COLO668 (cell line): ENCODE results near the gene GRIK2.
"Not testable (repeated sequence)": the region's sequence is repeated elsewhere in the genome, so short reads cannot be mapped to it uniquely, and the experiment has no call there.

Experiments
- DNase-seq: peaks from one replicate; lab custom pipeline; 2025; ENCODE audit not compliant: unreplicated experiment; lab: John Stamatoyannopoulos, UW

Gene GRIK2

DNA sequence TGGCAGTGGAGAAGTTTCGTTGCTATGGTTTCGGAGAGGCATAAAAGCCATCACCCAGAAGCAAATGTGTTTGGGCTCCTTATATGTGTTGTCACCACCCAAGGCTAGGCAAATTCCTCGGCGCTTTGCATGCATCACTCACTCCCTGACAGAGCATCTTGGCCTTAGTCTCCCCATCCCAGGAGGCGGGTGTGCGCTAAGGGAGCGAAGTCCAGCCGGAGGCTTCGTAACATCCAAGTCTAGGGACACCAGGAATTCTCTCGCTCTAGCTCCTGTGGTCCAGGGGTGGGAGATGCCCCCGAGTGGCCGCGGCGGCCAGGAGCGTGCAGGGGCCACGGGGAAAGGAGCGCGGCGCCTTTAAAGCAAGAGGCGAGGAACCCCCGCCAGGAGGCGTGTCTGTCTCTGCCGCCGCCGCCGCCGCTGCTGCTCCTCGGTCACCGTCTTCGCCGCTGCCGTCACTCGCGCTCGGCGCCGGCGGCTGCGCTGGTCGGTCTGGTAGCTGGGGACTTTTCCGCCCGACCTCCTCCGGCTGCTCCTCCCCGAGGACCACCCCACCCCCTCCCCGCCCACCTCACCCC, at the start of gene GRIK2:
GRIK2 (plus strand) TSS at position 458 of the 578 bp plus-strand sequence.
- DNase-seq: peak; percentile 53

- no peak for DNase-seq
These were observed 48.6 kb upstream of the GRIK2 start for GRCh38 chr6:101344885-101345284.

DNA sequence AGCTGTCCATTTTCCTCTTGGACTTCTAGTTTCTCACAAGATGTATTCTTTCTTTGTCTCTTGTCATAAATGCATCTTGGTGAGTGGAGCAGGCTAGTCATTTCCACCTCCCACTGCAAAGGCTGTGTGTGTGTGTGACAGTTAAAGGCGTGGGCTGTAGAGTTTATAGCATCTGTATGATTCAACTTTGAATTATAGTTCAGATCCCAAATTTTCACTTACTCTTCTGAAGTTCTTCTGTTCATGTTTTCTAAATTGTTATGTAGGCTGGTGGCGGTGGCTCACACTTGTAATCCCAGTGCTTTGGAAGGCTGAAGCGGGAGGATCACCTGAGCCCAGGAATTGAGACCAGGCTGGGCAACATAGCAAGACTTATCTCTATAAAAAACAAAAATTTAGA, 44.7 kb upstream of the GRIK2 start:
- no peak for DNase-seq

DNA sequence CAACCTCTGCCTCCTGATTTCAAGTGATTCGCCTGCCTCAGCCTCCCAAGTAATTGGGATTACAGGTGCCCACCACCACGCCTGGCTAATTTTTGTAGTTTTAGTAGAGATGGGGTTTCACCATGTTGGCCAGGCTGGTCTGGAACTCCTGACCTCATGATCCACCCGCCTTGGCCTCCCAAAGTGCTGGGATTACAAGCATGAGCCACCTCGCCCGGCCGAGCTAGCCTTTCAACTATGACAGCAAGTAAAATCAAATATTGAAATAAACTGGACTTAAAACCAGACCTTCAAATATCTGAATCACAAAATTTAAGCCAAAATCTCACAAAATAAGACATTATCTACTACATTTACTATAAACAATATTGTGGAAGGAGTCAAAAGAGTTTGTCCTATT, 42.9 kb upstream of the GRIK2 start:
- DNase-seq: not testable (repeated sequence)

DNA sequence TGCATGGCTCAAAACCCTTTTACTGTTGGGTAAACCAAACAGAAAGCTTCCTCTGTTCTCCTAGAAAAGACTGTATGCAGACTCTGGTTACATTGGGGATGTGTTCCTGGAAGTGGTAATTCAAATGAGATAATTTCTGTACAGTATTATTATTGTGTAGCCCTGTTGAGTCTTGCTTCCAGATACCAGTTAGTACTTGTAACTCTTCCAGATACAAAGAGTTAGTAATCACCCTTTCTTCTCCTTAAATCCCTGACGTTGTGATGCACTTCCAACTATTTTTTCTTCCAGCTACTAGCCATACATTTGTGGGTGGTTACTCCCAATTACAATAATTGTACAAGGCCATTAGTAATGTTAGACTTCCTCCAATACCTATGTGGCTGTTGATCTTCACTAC, 42.3 kb upstream of the GRIK2 start:
- DNase-seq: no peak

DNA sequence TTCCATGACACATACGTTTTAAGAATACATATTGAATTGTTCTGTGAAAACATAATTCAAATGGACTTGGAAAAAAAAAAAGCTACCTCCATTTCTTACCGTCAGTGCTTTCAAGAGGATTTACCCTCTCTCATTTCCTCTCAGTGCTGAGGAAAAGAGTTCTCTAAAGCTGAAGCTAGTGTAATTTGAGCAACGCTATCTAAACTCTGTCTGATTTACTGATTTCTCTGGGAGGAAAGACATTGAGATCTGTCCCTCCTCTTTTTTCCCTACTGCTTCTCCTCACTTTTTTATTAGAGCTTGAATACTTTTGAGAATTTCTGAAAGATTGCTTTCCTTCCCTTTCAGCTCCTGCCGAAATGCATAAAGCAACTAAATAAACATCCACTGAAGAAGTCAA, 41.2 kb upstream of the GRIK2 start:
- no peak for DNase-seq

DNA sequence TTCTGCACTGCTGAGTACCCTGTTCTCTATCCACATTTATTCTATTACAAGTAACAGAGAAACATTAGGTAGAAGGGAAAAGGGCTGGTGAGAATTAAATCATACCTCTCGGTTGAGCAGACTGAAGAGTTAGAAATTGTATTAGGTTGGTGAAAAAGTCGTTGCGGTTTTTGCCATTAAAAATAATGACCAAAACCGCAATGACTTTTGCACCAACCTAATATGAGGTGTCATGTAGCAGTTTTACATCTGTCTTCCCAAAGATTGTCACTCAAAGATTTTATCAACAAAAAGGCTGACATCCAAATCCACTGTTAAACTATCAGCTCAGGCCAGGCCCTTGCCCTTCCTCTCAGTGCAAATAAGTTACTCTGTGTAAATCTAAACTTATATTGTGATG, 28.3 kb upstream of the GRIK2 start:
- DNase-seq: no peak

DNA sequence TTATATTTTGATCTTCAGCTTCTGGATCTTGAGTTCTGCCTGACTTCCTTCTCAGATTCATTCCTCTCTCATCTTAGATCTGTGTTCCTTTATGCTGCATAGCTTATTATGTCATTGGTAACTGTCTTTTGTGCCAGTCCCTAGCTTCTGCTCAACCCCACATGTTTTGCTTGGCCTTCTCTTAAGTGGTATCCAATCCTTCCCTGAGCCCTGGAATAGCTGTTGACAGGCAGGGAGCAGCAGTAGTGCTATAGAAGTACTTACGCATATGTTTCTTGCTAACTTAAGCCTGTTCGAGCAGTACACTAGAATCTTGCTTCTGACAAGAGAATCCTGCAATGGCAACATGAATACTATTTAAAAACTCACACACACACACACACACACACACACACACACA, 13.6 kb upstream of the GRIK2 start:
- no peak for DNase-seq

GRCh38 chr6:101380897-101381630, 12.4 kb upstream of the GRIK2 start:
- DNase-seq: no peak

GRCh38 chr6:101383747-101384146, 9.8 kb upstream of the GRIK2 start:
- DNase-seq: not testable (repeated sequence)

DNA sequence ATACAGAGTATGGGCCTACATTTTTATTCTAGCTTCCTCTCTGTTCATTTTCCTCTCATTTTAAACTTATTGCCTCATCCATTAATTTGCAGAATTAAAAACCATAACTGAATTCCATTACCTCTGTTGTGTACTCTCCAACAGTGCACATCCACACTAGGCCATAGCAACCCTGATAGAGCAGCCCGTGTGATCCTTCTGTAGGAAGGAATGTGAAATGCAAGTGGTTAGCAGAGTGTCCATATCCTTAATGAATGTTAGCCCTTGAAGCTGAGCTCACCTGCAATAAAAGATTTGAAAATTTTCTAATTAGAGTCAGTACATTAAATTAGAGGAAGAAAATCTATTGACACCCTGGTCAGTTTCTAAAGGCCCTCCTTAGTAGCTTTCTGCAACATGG, 6.5 kb upstream of the GRIK2 start:
- DNase-seq: no peak

GRCh38 chr6:101391772-101392585, 1.5 kb upstream of the GRIK2 start:
- DNase-seq: peak; percentile 69

GRCh38 chr6:101392586-101393230, 800 bp upstream of the GRIK2 start:
- peak; percentile 55 for DNase-seq

GRCh38 chr6:101393829-101394251, 332 bp downstream of the GRIK2 start:
- DNase-seq: peak; percentile 39

DNA sequence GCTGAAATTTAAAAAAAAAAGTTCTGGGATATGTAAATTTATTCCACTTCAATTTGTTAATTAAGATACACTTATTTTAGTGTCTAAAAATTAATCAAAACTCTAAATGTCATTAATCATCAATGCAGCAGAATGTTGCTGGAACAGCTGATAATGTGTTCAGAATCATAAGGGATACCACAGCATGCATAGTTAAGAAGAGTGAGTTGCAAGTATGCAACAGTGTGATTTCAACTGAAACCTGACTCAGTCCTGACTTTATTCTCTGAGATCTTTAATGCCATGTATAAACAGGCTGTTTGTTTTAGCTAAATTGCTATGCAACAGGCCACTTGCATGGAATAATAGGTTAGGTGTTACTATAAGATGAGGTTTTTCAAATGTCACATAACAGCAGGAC, 1.4 kb downstream of the GRIK2 start:
- DNase-seq: no peak

DNA sequence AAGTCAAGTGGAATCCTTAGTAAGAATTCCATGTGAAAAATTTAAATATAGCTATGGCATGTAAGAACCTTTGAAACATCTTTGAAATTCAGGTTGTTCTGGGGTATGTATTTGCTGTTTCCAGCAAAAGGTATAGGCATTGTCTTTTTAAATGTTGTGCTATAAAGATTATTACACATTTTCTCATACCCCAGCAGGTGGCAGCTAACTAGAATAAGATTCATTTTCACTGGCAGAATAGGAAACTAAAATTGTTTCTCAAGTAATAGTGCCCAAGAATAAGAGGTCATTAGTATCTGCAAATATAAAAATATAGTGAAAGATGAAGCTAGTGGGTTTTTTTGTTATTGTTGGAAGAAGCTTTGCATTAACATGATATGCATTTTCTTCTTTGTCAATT, 1.8 kb downstream of the GRIK2 start:
- DNase-seq: no peak

GRCh38 chr6:101396548-101397173, 3.2 kb downstream of the GRIK2 start:
- no peak for DNase-seq

DNA sequence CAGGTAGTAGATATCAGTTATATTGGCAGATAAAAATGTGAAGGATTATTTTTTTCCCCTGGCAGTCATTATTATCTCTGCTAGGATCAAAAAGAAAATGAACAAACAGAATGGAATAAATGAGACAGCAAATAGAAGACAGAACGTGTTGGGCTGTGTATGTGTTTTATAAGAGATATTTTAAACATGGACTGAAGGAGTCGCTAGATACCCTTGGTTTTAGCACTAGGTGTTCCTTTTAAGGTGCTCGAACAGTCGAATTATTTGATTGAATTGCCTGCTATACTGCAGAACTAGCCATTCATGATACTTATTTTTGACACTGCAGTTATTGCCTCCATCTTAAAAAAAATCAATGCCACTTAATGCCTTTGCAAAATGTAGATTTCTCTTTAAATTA, 3.7 kb downstream of the GRIK2 start:
- DNase-seq: peak; percentile 1

DNA sequence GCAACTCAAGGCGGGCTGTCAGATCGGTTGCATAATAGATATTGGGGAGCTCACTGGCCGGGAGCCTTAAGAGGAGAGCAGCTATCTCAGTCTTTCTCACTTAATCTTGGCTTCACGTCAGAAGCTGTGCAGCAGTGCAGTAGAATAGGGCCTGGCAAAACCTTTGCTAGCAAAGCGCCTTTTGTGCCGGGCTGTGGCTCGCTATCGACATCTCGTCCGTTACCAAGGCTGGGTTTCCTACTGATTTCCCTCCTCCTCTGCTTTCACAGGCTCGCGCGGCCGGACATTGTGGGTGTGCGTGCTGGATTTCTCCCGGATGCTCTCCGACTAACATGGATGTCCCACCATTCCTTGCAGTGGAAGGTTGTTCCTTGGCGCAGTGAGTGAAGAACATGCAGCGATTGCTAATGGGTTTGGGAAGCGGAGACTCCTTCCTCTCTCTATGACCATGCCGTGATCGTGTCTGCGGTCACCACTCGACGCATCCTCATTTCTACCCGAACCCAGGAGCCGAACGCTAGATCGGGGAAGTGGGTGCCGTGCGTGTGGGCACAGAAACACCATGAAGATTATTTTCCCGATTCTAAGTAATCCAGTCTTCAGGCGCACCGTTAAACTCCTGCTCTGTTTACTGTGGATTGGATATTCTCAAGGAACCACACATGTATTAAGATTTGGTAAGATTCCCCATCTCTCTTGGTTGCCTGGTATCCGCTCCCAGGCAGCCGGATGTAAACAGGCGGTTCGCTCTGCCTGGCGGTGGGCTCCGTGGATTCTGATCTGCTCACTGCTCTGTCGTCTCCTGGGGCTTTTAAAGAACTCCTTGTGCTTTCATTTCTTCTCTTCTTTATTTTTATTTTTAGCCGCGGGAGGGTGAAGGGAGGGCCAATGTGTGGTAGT, 5.5 kb downstream of the GRIK2 start:
- DNase-seq: peak; percentile 3

GRCh38 chr6:101399616-101400162, 6.2 kb downstream of the GRIK2 start:
- no peak for DNase-seq
